Measurements from ENCODE around the gene LRRC3C. TPM values are rescaled to one million over a fixed set of nuclear protein-coding genes. Genes with fewer than 3 reads are reported as not detected.

The LRRC3C gene
- total RNA-seq, 1 donor from 2014 or later, result not detected

- Mint-ChIP-seq H3K4me3 (peak overlapping the region; percentile 93), H3K4me1 (ENCODE audit: unreplicated experiment) (peaks cover 27% of the 10 kb centered on the region)
Observed at GRCh38 chr17:39926135-39926587, 1.4 kb upstream of the LRRC3C start.

GRCh38 chr17:39926588-39927100, 888 bp upstream of the LRRC3C start:
- Mint-ChIP-seq H3K4me3 (peak overlapping the region; percentile 93), H3K27ac (peak overlapping the region; percentile 63), H3K9me3 (no peaks in the 10 kb centered on the region), H3K36me3 (no peaks in the 10 kb centered on the region), H3K27me3 (no peaks in the 10 kb centered on the region), H3K4me1 (ENCODE audit: unreplicated experiment) (peaks cover 27% of the 10 kb centered on the region)
- TF ChIP-seq CTCF (conservative IDR thresholded peaks at IDR 0.05), result no peak
- DNase-seq (ENCODE audit: extremely low spot score, unreplicated experiment), result no peak

More at GRCh38 chr17:39926135-39926587, 1.4 kb upstream of the LRRC3C start:
- H3K9me3 Mint-ChIP-seq, result no peaks in the 10 kb centered on the region
- TF ChIP-seq CTCF (conservative IDR thresholded peaks at IDR 0.05), result no peak
- H3K36me3 Mint-ChIP-seq, result no peaks in the 10 kb centered on the region
- H3K27me3 Mint-ChIP-seq, result no peaks in the 10 kb centered on the region
- DNase-seq (ENCODE audit: extremely low spot score, unreplicated experiment), result no peak
- H3K27ac Mint-ChIP-seq, result peak overlapping the region; percentile 63

- no peak for TF ChIP-seq CTCF (conservative IDR thresholded peaks at IDR 0.05)
- H3K27ac Mint-ChIP-seq, result peak overlapping the region; percentile 94
- H3K4me3 Mint-ChIP-seq, result peak overlapping the region; percentile 93
- H3K9me3 Mint-ChIP-seq, result no peaks in the 10 kb centered on the region
- H3K27me3 Mint-ChIP-seq, result no peaks in the 10 kb centered on the region
- H3K36me3 Mint-ChIP-seq, result no peaks in the 10 kb centered on the region
- H3K4me1 Mint-ChIP-seq (ENCODE audit: unreplicated experiment), result peaks cover 27% of the 10 kb centered on the region
- DNase-seq (ENCODE audit: extremely low spot score, unreplicated experiment), result no peak
Observed at GRCh38 chr17:39927929-39928857, 661 bp downstream of the LRRC3C start.

GRCh38 chr17:39928858-39929645, 1.5 kb downstream of the LRRC3C start:
- Mint-ChIP-seq H3K27ac (peak overlapping the region; percentile 78), H3K4me1 (ENCODE audit: unreplicated experiment) (peaks cover 27% of the 10 kb centered on the region), H3K27me3 (no peaks in the 10 kb centered on the region), H3K9me3 (no peaks in the 10 kb centered on the region), H3K36me3 (no peaks in the 10 kb centered on the region), H3K4me3 (peak overlapping the region; percentile 73)
- no peak for DNase-seq (ENCODE audit: extremely low spot score, unreplicated experiment)
- no peak for TF ChIP-seq CTCF (conservative IDR thresholded peaks at IDR 0.05)

GRCh38 chr17:39929646-39930407, 2.3 kb downstream of the LRRC3C start:
- Mint-ChIP-seq H3K27me3 (no peaks in the 10 kb centered on the region), H3K36me3 (no peaks in the 10 kb centered on the region), H3K4me3 (peak overlapping the region; percentile 73), H3K4me1 (ENCODE audit: unreplicated experiment) (peaks cover 23% of the 10 kb centered on the region), H3K9me3 (no peaks in the 10 kb centered on the region), H3K27ac (peak overlapping the region; percentile 78)
- DNase-seq (ENCODE audit: extremely low spot score, unreplicated experiment), result no peak
- TF ChIP-seq CTCF (conservative IDR thresholded peaks at IDR 0.05), result no peak

Measured in type B pancreatic cell (in vitro differentiated cells).